IMR-90 (cell line): Measurements from ENCODE around the gene LPCAT2. TPM values are rescaled to one million over a fixed set of nuclear protein-coding genes. Genes with fewer than 3 reads are reported as not detected.

Experiments
- ATAC-seq: fragments of 200-7000 bp; cut with Tn5 transposase; 2 replicates; pipeline ENCODE4 v1.9.1; 2020; ENCODE audit warnings: low read depth, mild to moderate bottlenecking, moderate library complexity
- BruUV-seq: library from RNA; stranded (reverse); fragments of 400-500 nt; replicated peaks from 2 replicates; lab custom pipeline; 2021; lab: Mats Ljungman, UMichigan
- CTCF ChIA-PET: fragments of 300-600 bp; formaldehyde crosslinking; extraction: SDS; loops from one replicate; lab custom pipeline; 2021; ENCODE audit warnings: antibody characterized with exemption; lab: Yijun Ruan, JAX
- POLR2A ChIA-PET: fragments of 300-600 bp; sonication (Branson Sonifier 250); formaldehyde crosslinking; loops from one replicate; lab custom pipeline; 2022; ENCODE audit warnings: antibody characterized with exemption; ENCODE audit not compliant: unreplicated experiment; lab: Charles Lee
- DNase-seq: peaks from one replicate; pipeline ENCODE4 v3.0.0; 2013
- H2AFZ ChIP-seq: replicated peaks from 2 replicates; pipeline ENCODE3; 2013; ENCODE audit warnings: low read length, mild to moderate bottlenecking; ENCODE audit not compliant: poor library complexity
- H2AK5ac ChIP-seq: 2 replicates; pipeline ENCODE4 v1.6.1; 2013; ENCODE audit warnings: low read depth, low read length, inconsistent platforms
- H2AK9ac ChIP-seq: replicated peaks from 2 replicates; pipeline ENCODE3; 2013; ENCODE audit warnings: mild to moderate bottlenecking, low read depth, low read length, moderate library complexity; ENCODE audit not compliant: poor library complexity
- H2BK120ac ChIP-seq: 2 replicates; pipeline ENCODE4 v1.6.1; 2013; ENCODE audit warnings: low read depth, low read length, inconsistent platforms
- H2BK15ac ChIP-seq: 3 replicates; pipeline ENCODE4 v1.6.1; 2013; ENCODE audit warnings: low read depth, low read length, inconsistent platforms
- H2BK20ac ChIP-seq: 2 replicates; pipeline ENCODE4 v1.6.1; 2013; ENCODE audit warnings: low read depth, mild to moderate bottlenecking, inconsistent platforms, low read length, moderate library complexity
- H2BK5ac ChIP-seq: 2 replicates; pipeline ENCODE4 v1.6.1; 2013; ENCODE audit warnings: mild to moderate bottlenecking, low read depth, low read length, inconsistent platforms; ENCODE audit not compliant: poor library complexity, severe bottlenecking
- H3K14ac ChIP-seq: replicated peaks from 2 replicates; pipeline ENCODE4 v1.6.1; 2013; ENCODE audit warnings: low read depth, low read length, inconsistent platforms
- H3K18ac ChIP-seq: 2 replicates; pipeline ENCODE4 v1.6.1; 2013; ENCODE audit warnings: low read depth, low read length, control low read depth
- H3K23ac ChIP-seq: 2 replicates; pipeline ENCODE4 v1.6.1; 2013; ENCODE audit warnings: low read depth, low read length, inconsistent platforms
- H3K27ac ChIP-seq: 2 replicates; pipeline ENCODE4 v1.5.1; 2013; ENCODE audit warnings: mild to moderate bottlenecking, control low read depth, low read length; ENCODE audit not compliant: insufficient read depth
- H3K27me3 ChIP-seq: 2 replicates; pipeline ENCODE4 v1.6.1; 2013; ENCODE audit warnings: low read length; ENCODE audit not compliant: control insufficient read depth, insufficient read depth
- H3K36me3 ChIP-seq: 2 replicates; pipeline ENCODE4 v1.6.1; 2013; ENCODE audit warnings: low read length, mixed read lengths; ENCODE audit not compliant: control insufficient read depth, insufficient read depth
- H3K4ac ChIP-seq: 2 replicates; pipeline ENCODE4 v1.6.1; 2013; ENCODE audit warnings: low read depth, low read length, inconsistent platforms
- H3K4me1 ChIP-seq: 2 replicates; pipeline ENCODE4 v1.6.1; 2013; ENCODE audit warnings: low read length, mixed read lengths; ENCODE audit not compliant: control insufficient read depth, insufficient read depth
- H3K4me2 ChIP-seq: 2 replicates; pipeline ENCODE4 v1.6.1; 2013; ENCODE audit warnings: low read depth, mild to moderate bottlenecking, control low read depth, low read length, moderate library complexity
- H3K4me3 ChIP-seq: 2 replicates; pipeline ENCODE4 v1.5.1; 2013; ENCODE audit warnings: low read depth, mild to moderate bottlenecking, control low read depth, low read length, moderate library complexity; ENCODE audit not compliant: insufficient read depth
- H3K56ac ChIP-seq: 2 replicates; pipeline ENCODE4 v1.6.1; 2013; ENCODE audit warnings: low read length, inconsistent platforms; ENCODE audit not compliant: insufficient read depth; ENCODE audit errors: extremely low read depth
- H3K79me1 ChIP-seq, 2 experiments: 2 replicates each; pipeline ENCODE4 v1.6.1; 2013; ENCODE audit warnings: low read length in 2 of 2, inconsistent platforms in 1 of 2, low read depth in 1 of 2
- H3K9ac ChIP-seq: 2 replicates; pipeline ENCODE4 v1.6.1; 2013; ENCODE audit warnings: low read depth, low read length, control low read depth
- H3K9me1 ChIP-seq: 2 replicates; pipeline ENCODE4 v1.6.1; 2013; ENCODE audit warnings: low read length, inconsistent platforms; ENCODE audit not compliant: insufficient read depth
- H3K9me3 ChIP-seq: 2 replicates; pipeline ENCODE4 v1.6.1; 2013; ENCODE audit warnings: low read length; ENCODE audit not compliant: control insufficient read depth, insufficient read depth
- H4K20me1 ChIP-seq: 2 replicates; pipeline ENCODE4 v1.6.1; 2013; ENCODE audit warnings: low read length, inconsistent platforms; ENCODE audit not compliant: insufficient read depth
- H4K5ac ChIP-seq: 2 replicates; pipeline ENCODE4 v1.6.1; 2013; ENCODE audit warnings: mild to moderate bottlenecking, low read depth, low read length, control low read depth
- H4K8ac ChIP-seq, 2 experiments: 2 replicates each; pipeline ENCODE4 v1.6.1; 2013; ENCODE audit warnings: low read depth in 2 of 2, low read length in 2 of 2, control low read depth in 1 of 2, inconsistent platforms in 1 of 2
- H4K91ac ChIP-seq: 2 replicates; pipeline ENCODE4 v1.6.1; 2013; ENCODE audit warnings: low read depth, low read length, inconsistent platforms; ENCODE audit not compliant: insufficient read depth
- CEBPB ChIP-seq: IDR thresholded peaks from 2 replicates; pipeline ENCODE4 v1.6.1; 2012; ENCODE audit warnings: low read depth, low read length, improper control_type of control experiment
- FOS ChIP-seq: fragments of 150-350 bp; IDR thresholded peaks from 2 replicates; pipeline ENCODE4 v1.6.1; 2016; ENCODE audit warnings: low read depth, low read length
- MAFK ChIP-seq: IDR thresholded peaks from 2 replicates; pipeline ENCODE4 v1.6.1; 2012; ENCODE audit warnings: low read depth, low read length, improper control_type of control experiment
- WGBS, 2 experiments: methylation state at CpG; one replicate each; pipeline versions ENCODE4 v1.1.5 to v1.1.7; 2013; ENCODE audit warnings: missing lambda C conversion rate in 2 of 2; ENCODE audit not compliant: insufficient read length in 1 of 2; ENCODE audit errors: extremely low coverage in 2 of 2; 5-methylcytosine and 5-hydroxymethylcytosine counted together
- dilution Hi-C: fragments of 300-500 bp; cut with HindIII; formaldehyde crosslinking; loops from one replicate; pipeline ENCODE4 v1.14.3; 2018; ENCODE audit warnings: low sequenced_read_pairs; ENCODE audit not compliant: unreplicated experiment
- in situ Hi-C: fragments of 300-500 bp; cut with MboI; formaldehyde crosslinking; loops from 3 replicates; pipeline ENCODE4 v1.14.3; 2019; ENCODE audit warnings: low sequenced_read_pairs, inconsistent platforms, mixed read lengths
- intact Hi-C: fragments of 100-400 bp; cut with micrococcal nuclease; formaldehyde crosslinking; loops from 2 replicates; pipeline ENCODE4 v1.10.0; 2022
- polyA plus RNA-seq, 3 experiments: library from polyadenylated mRNA; depleted of rRNA; stranded (reverse); fragments of >200 nt; gene quantifications; 2 replicates each; pipeline ENCODE4 v1.2.3, GENCODE V29; 2012; ENCODE audit warnings: low replicate concordance in 1 of 3
- total RNA-seq: library from RNA; depleted of rRNA; stranded (reverse); fragments of >200 nt; gene quantifications from 2 replicates; pipeline ENCODE4 v1.2.3, GENCODE V29; 2012

LPCAT2 gene
- total and polyA plus RNA-seq, 2 of the 4 experiments (the other 2 are of a cell fraction), result 8.6 to 8.7 TPM

- TF ChIP-seq CEBPB, result no peak
- TF ChIP-seq MAFK, result no peak
Observed at GRCh38 chr16:55503726-55504550, 4.9 kb upstream of the LPCAT2 start (continued).

- Histone ChIP-seq H2BK20ac (no peak overlapping the region), H3K23ac (no peak overlapping the region), H4K8ac (no peak overlapping the region), H3K18ac (no peak overlapping the region), H4K91ac (no peak overlapping the region), H3K9me1 (peaks cover 12% of the 10 kb centered on the region), H3K4me1 (peaks cover 23% of the 10 kb centered on the region), H3K9ac (no peak overlapping the region), H2AK5ac (no peak overlapping the region), H4K5ac (no peak overlapping the region), H2BK5ac (no peak overlapping the region), H2AFZ (no peak overlapping the region), H3K9me3 (no peaks in the 10 kb centered on the region), H3K27ac (no peak overlapping the region), H3K79me1 (peaks cover 6 to 32% of the 10 kb centered on the region in 2 experiments; a peak in 2 of 4 replicates), H3K4me2 (no peak overlapping the region), H2BK15ac (no peak overlapping the region), H3K27me3 (no peaks in the 10 kb centered on the region), H3K56ac (no peak overlapping the region), H3K4me3 (no peak overlapping the region), H2BK120ac (no peak overlapping the region), H3K4ac (no peak overlapping the region), H3K36me3 (peaks cover 56% of the 10 kb centered on the region), H2AK9ac (peak overlapping the region; percentile 66), H3K14ac (no peak overlapping the region), H4K20me1 (peaks cover 3% of the 10 kb centered on the region)
- WGBS, 2 experiments, result 100% methylated on average over 1 of the region's 10 CpGs; no CpG with 5 or more reads in 1 of the 2 experiments
- intact Hi-C loops, result no loop called here
- TSS peak; percentile 98 for BruUV-seq
- TF ChIP-seq FOS, result no peak
- dilution Hi-C loops, result no loop called here
- ChIA-PET CTCF (interaction anchor here (1.2 kb wide), 1 partner anchor 8 kb away, joined by 4 read pairs; no protein-coding TSS in a partner anchor), POLR2A (no interaction called here)
- DNase-seq (no peak), ATAC-seq (no peak)
- in situ Hi-C loops, result no loop called here
Observed at GRCh38 chr16:55505333-55506015, 3.4 kb upstream of the LPCAT2 start.
